B cell (primary cell): Measurements from ENCODE around the gene ATP11A. TPM values are rescaled to one million over a fixed set of nuclear protein-coding genes. Genes with fewer than 3 reads are reported as not detected.

Source experiments
- ATAC-seq: fragments of 200-7000 bp; cut with Tn5 transposase; one replicate; pipeline ENCODE4 v1.10.0; 2021; ENCODE audit warnings: low read depth, mild to moderate bottlenecking, moderate number of reproducible peaks, moderate library complexity
- CTCF ChIA-PET: fragments of 350-600 bp; sonication (Branson Sonifier 250); formaldehyde crosslinking; loops from one replicate; lab custom pipeline; 2021; ENCODE audit warnings: antibody characterized with exemption, inconsistent platforms; lab: Charles Lee
- POLR2A ChIA-PET: fragments of 350-600 bp; sonication (Branson Sonifier 250); formaldehyde crosslinking; loops from one replicate; lab custom pipeline; 2021; ENCODE audit warnings: antibody characterized with exemption; lab: Charles Lee
- DNase-seq: peaks from one replicate; pipeline ENCODE4 v3.0.0; 2013
- H2AFZ ChIP-seq: 2 replicates; pipeline ENCODE4 v1.6.1; 2012; ENCODE audit warnings: mild to moderate bottlenecking, low read depth, low read length; ENCODE audit not compliant: insufficient read depth, poor library complexity, severe bottlenecking
- H3K27ac ChIP-seq, 2 donors: 1 replicate in 1 of 2; 2 replicates in 1 of 2; pipeline ENCODE4 v1.5.1; 2012 to 2013; ENCODE audit warnings: low read length in 2 of 2, mild to moderate bottlenecking in 2 of 2, moderate library complexity in 1 of 2
- H3K27me3 ChIP-seq, 4 experiments: fragments of 200-600 bp in 1 of 4; sonication (generic) in 1 of 4; replicated peaks in 1 of 4; 1 replicate in 2 of 4; 2 replicates in 2 of 4; pipeline versions ENCODE4 v1.6.1 to v1.7.0; 2013 to 2016; ENCODE audit warnings: low read length in 3 of 4, mild to moderate bottlenecking in 2 of 4, mixed read lengths in 1 of 4, moderate library complexity in 1 of 4; ENCODE audit not compliant: insufficient read depth in 4 of 4, control insufficient read depth in 3 of 4; ENCODE audit errors: control extremely low read depth in 1 of 4
- H3K36me3 ChIP-seq, 2 experiments: replicated peaks in 1 of 2; 1 replicate in 1 of 2; 2 replicates in 1 of 2; pipeline versions ENCODE4 v1.6.1 to v1.7.1; 2013; ENCODE audit warnings: low read length in 1 of 2; ENCODE audit not compliant: insufficient read depth in 2 of 2, control insufficient read depth in 1 of 2; ENCODE audit errors: control extremely low read depth in 1 of 2, extremely low read depth in 1 of 2
- H3K4me1 ChIP-seq, 2 donors: fragments of 200-600 bp in 1 of 2; sonication (generic) in 1 of 2; 1 replicate in 1 of 2; 2 replicates in 1 of 2; pipeline versions ENCODE4 v1.5.1 to v1.6.1; 2013 to 2017; ENCODE audit warnings: low read length in 2 of 2; ENCODE audit not compliant: control insufficient read depth in 2 of 2, insufficient read depth in 2 of 2
- H3K4me2 ChIP-seq: replicated peaks from 2 replicates; pipeline ENCODE3; 2012; ENCODE audit warnings: mild to moderate bottlenecking, low read depth, low read length; ENCODE audit not compliant: poor library complexity, severe bottlenecking
- H3K4me3 ChIP-seq, 5 experiments: fragments of 200-600 bp in 1 of 5; sonication (generic) in 1 of 5; 1 replicate in 3 of 5; 2 replicates in 2 of 5; pipeline versions ENCODE4 v1.5.1 to v1.7.0; 2011 to 2016; ENCODE audit warnings: low read length in 4 of 5, mild to moderate bottlenecking in 4 of 5, low read depth in 2 of 5, control low read depth in 1 of 5, moderate library complexity in 1 of 5; ENCODE audit not compliant: insufficient read depth in 1 of 5; ENCODE audit errors: control extremely low read depth in 1 of 5, extremely low read depth in 1 of 5
- H3K79me2 ChIP-seq: fragments of 200-600 bp; sonication (generic); one replicate; pipeline ENCODE4 v1.6.0; 2016; ENCODE audit warnings: low read length; ENCODE audit not compliant: control insufficient read depth, insufficient read depth
- H3K9ac ChIP-seq: fragments of 200-600 bp; sonication (generic); 2 replicates; pipeline ENCODE4 v1.6.1; 2017; ENCODE audit warnings: mild to moderate bottlenecking, low read length, moderate library complexity
- H3K9me3 ChIP-seq, 3 donors: one replicate each; pipeline versions ENCODE4 v1.6.1 to v1.7.1; 2013; ENCODE audit warnings: low read length in 2 of 3; ENCODE audit not compliant: control insufficient read depth in 2 of 3, insufficient read depth in 1 of 3; ENCODE audit errors: control extremely low read depth in 1 of 3
- H4K20me1 ChIP-seq: 2 replicates; pipeline ENCODE4 v1.6.0; 2012; ENCODE audit warnings: mild to moderate bottlenecking, low read length; ENCODE audit not compliant: insufficient read depth, control insufficient read depth, poor library complexity, severe bottlenecking
- H3K27ac Mint-ChIP-seq: one replicate; pipeline ENCODE4 v1.8.0; 2021; ENCODE audit warnings: mixed read lengths
- H3K27me3 Mint-ChIP-seq: one replicate; pipeline ENCODE4 v1.8.0; 2021; ENCODE audit warnings: mixed read lengths
- H3K4me1 Mint-ChIP-seq: one replicate; pipeline ENCODE4 v1.8.0; 2021; ENCODE audit warnings: mixed read lengths
- H3K4me3 Mint-ChIP-seq: one replicate; pipeline ENCODE4 v1.8.0; 2021; ENCODE audit warnings: mixed read lengths
- H3K9me3 Mint-ChIP-seq: one replicate; pipeline ENCODE4 v1.8.0; 2022; ENCODE audit warnings: mixed read lengths; ENCODE audit not compliant: insufficient read depth
- EZH2 ChIP-seq: IDR thresholded peaks from 2 replicates; pipeline ENCODE4 v1.6.1; 2012; ENCODE audit warnings: borderline replicate concordance, low read depth, mild to moderate bottlenecking, moderate library complexity, low read length; ENCODE audit not compliant: insufficient read depth, poor library complexity, severe bottlenecking
- WGBS: methylation state at CpG from one replicate; pipeline ENCODE4 v1.1.5; 2013; ENCODE audit warnings: missing lambda C conversion rate; ENCODE audit not compliant: insufficient coverage; 5-methylcytosine and 5-hydroxymethylcytosine counted together
- intact Hi-C: fragments of 100-400 bp; cut with micrococcal nuclease; formaldehyde crosslinking; loops from one replicate; pipeline ENCODE4 v1.10.0; 2022
- polyA plus RNA-seq: library from polyadenylated mRNA; depleted of rRNA; stranded (reverse); fragments of >200 nt; gene quantifications from 2 replicates; pipeline ENCODE4 v1.2.3, GENCODE V29; 2012
- total RNA-seq, 2 donors: library from RNA; stranded (reverse); fragments of 120-200 nt in 1 of 2; gene quantifications; 1 replicate in 1 of 2; 2 replicates in 1 of 2; pipeline versions ENCODE4 v1.2.3 to v1.2.4, GENCODE V29; 2013 to 2022
- TF ChIP-seq, protein P1 (sequence below): fragments of 200-600 bp; IDR thresholded peaks from one replicate; pipeline ENCODE4 v1.8.0; 2022; ENCODE audit warnings: antibody characterized with exemption, mild to moderate bottlenecking

The ATP11A gene
- total and polyA plus RNA-seq, 2 donors (not counting 1 experiment from before 2014, with no cell fraction given), result 36.9 to 60.3 TPM

GRCh38 chr13:112932971-112933370, 243.1 kb downstream of the ATP11A start:
- ChIA-PET CTCF (no interaction called here), POLR2A (no interaction called here)
- Histone ChIP-seq H3K36me3 (no peaks in the 10 kb centered on the region), H3K27ac (no peak overlapping the region), H3K4me2 (no peak overlapping the region), H3K9me3 (no peaks in the 10 kb centered on the region), H3K4me1 (peaks cover 6 to 12% of the 10 kb centered on the region in 2 donors), H2AFZ (no peak overlapping the region), H3K9ac (no peak overlapping the region), H3K27me3 (peaks cover 0 to 20% (median 5%) of the 10 kb centered on the region in 4 experiments), H3K79me2 (no peaks in the 10 kb centered on the region), H4K20me1 (no peaks in the 10 kb centered on the region), H3K4me3 (no peak overlapping the region)
- H3K27me3 Mint-ChIP-seq, result peaks cover 35% of the 10 kb centered on the region
- DNase-seq (no peak), ATAC-seq (no peak)
- H3K4me1 Mint-ChIP-seq, result peaks cover 12% of the 10 kb centered on the region
- TF ChIP-seq, protein P1, sequence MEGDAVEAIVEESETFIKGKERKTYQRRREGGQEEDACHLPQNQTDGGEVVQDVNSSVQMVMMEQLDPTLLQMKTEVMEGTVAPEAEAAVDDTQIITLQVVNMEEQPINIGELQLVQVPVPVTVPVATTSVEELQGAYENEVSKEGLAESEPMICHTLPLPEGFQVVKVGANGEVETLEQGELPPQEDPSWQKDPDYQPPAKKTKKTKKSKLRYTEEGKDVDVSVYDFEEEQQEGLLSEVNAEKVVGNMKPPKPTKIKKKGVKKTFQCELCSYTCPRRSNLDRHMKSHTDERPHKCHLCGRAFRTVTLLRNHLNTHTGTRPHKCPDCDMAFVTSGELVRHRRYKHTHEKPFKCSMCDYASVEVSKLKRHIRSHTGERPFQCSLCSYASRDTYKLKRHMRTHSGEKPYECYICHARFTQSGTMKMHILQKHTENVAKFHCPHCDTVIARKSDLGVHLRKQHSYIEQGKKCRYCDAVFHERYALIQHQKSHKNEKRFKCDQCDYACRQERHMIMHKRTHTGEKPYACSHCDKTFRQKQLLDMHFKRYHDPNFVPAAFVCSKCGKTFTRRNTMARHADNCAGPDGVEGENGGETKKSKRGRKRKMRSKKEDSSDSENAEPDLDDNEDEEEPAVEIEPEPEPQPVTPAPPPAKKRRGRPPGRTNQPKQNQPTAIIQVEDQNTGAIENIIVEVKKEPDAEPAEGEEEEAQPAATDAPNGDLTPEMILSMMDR, result no peak
- TF ChIP-seq EZH2, result no peak
- no peak overlapping the region for H3K4me3 Mint-ChIP-seq
- H3K27ac Mint-ChIP-seq, result no peak overlapping the region
- H3K9me3 Mint-ChIP-seq, result no peaks in the 10 kb centered on the region
- intact Hi-C loops, result no loop called here
- 100% methylated on average over 3 of the region's 9 CpGs for WGBS

GRCh38 chr13:112933649-112934048, 243.8 kb downstream of the ATP11A start:
- Histone ChIP-seq H4K20me1 (no peaks in the 10 kb centered on the region), H3K79me2 (no peaks in the 10 kb centered on the region), H2AFZ (no peak overlapping the region), H3K4me2 (no peak overlapping the region), H3K4me3 (no peak overlapping the region), H3K9ac (no peak overlapping the region), H3K4me1 (peaks cover 6 to 12% of the 10 kb centered on the region in 2 donors), H3K36me3 (no peaks in the 10 kb centered on the region), H3K9me3 (no peaks in the 10 kb centered on the region), H3K27ac (no peak overlapping the region), H3K27me3 (peaks cover 0 to 18% (median 5%) of the 10 kb centered on the region in 4 experiments)
- peaks cover 29% of the 10 kb centered on the region for H3K27me3 Mint-ChIP-seq
- H3K27ac Mint-ChIP-seq, result no peak overlapping the region
- H3K4me3 Mint-ChIP-seq, result no peak overlapping the region
- TF ChIP-seq, protein P1, result no peak
- no peak for TF ChIP-seq EZH2
- ChIA-PET POLR2A (no interaction called here), CTCF (no interaction called here)
- no peaks in the 10 kb centered on the region for H3K9me3 Mint-ChIP-seq
- ATAC-seq (no peak), DNase-seq (no peak)
- intact Hi-C loops, result no loop called here
- H3K4me1 Mint-ChIP-seq, result peaks cover 10% of the 10 kb centered on the region
- 98% methylated on average over 6 of the region's 7 CpGs for WGBS
